ENCODE data around the gene GPR180.

GPR180 gene

DNA sequence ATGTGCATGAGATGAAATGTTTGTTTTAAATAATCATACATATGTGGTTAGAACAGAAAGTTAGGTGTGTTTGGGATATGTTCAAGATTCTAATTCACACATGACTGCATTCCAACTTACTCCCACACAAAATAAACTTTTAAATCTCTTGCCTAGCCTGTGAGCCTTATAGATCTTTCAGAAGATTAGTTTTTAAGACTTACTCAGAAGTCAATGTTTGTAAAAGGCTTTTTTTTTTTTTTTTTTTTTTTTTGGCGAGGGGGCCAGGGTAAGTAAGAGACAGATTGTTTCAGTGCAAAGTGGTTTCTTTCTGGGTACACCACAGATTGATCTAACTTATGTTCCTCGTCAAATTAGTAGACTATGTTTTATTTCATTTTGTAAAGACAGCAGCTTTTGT lies 39.1 kb downstream of the GPR180 start:
- in situ Hi-C loops (cut with MboI; ENCODE audit: low sequenced_read_pairs) = no loop called here

DNA sequence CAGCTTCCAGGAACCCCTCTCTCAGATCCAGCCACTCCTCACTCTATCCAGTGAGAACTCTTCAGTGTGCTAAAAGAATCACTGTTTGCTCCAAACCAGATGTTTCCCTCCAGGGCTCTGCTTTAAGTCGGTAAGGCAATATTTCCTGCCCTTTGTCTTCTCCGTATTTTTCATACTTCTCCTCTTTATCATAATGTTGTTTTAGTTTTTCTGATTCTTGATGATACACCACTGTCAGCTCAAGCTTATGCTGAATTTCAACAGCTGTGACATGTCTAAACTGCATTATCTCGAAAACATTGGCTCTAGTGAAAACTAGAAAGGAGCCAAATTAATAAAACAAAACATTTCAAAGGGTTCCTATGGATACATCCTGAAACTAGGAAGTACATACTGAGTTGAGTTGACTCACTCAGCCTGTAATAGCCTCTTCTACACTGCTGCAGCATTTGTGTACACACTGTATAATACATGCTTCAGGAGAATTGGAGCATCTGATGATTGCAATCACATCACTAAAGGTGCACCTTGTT lies 39.8 kb downstream of the GPR180 start:
- in situ Hi-C loops (cut with MboI; ENCODE audit: low sequenced_read_pairs) = no loop called here

DNA sequence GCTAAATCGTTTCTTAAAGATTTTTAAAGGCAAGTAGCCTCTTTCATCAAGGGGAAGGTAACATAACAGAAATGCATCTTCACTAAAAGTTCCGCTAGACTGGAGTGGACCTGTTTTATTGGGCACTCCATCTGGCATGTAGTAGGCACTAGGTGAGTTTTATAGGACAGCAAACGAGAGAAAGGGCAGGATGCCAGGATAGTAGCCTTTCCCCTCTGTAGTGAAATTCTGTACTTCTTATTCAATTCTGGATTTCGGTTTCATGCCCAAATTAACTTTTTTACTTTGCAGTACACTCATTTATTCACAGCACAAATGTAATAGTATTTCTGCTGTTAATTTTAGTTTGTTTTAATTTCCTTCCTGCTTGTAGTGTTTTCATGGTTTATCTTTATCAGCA lies 45.2 kb downstream of the GPR180 start:
- in situ Hi-C loops (cut with MboI; ENCODE audit: low sequenced_read_pairs) = no loop called here

DNA sequence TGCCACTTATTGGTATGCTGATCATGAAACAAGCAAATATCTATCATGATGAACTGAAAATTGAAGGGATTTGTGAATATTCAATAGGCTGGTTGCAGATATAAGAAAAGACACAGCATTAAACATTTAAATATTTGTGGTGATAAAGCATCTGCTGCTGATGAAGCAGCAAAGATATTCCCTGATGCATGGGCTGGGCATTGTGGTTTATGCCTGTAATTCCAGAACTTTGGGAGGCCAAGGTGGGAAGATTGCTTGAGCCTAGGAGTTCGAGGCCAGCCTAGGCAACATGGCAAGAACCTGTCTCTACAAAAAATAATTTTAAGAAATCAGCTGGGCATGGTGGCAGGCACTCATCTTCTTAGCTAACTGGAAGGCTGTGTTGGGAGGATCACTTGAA lies 54.5 kb downstream of the GPR180 start:
- in situ Hi-C loops (cut with MboI; ENCODE audit: low sequenced_read_pairs) = no loop called here

DNA sequence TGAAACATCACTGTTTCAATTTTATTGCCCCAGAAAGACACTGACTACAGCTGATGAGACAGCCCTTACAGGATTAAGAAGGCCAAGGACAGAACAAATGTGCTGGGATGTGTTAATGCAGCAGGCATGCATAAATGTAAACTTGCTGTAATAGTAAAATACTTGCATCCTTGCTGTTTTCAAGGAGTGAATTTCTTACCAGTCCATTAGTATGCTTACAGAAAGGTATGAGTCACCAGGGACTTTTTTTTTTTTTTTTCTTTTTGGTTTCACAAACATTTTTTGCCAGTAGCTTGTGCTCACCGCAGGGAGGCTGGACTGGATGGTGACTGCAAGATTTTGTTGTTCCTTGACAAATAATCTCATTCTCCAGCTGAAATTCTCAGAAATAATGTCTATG lies 55.1 kb downstream of the GPR180 start:
- in situ Hi-C loops (cut with MboI; ENCODE audit: low sequenced_read_pairs) = no loop called here

DNA sequence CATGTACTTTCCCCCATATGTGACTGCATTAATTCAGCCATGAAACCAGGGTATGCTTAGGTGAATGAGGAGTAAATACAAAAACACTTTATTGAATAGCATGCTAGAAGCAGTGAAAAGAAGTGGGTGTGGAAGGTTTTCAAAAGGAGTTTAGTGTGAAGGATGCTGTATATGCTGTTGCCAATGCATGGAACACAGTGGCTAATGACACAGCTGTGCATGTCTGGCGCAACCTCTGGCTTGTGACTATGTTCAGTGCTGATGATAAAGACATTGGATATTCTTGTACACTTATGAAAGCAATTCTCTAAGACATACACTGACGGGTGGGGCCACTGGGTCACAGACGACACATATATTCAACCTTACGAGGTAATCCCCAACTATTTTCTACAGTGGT lies 55.5 kb downstream of the GPR180 start:
- in situ Hi-C loops (cut with MboI; ENCODE audit: low sequenced_read_pairs) = no loop called here

DNA sequence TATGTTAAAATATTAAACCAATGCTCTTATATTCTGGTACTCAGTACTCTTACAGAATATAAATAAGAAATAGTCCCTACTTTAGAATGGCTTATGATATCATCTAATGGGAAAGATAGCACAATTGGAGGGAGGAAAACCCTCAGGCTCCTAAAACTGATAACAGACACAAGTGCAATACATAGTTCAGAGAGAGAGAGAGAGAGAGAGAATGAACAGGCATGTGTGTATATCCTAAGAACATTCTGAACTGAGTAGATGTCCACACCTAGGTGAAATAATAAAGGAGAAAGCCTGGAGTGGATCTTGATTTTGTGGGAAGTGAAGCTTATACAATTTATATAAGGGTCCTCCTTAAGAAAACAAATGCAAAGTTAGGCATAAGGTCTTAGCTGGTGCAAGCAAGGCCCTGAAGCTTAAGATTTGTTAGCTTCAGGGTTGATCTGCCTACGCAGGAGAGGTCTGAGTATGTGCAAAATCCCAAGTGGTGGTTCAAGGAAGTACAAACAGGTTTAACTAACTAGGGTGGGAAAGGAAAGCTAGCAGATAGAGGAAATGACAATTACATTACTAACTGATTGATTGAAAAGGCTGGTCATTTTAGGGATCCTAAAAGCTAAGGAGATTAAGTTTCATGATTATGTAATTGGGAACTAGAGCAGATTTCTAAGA lies 57.4 kb downstream of the GPR180 start:
- in situ Hi-C loops (cut with MboI; ENCODE audit: low sequenced_read_pairs) = no loop called here

DNA sequence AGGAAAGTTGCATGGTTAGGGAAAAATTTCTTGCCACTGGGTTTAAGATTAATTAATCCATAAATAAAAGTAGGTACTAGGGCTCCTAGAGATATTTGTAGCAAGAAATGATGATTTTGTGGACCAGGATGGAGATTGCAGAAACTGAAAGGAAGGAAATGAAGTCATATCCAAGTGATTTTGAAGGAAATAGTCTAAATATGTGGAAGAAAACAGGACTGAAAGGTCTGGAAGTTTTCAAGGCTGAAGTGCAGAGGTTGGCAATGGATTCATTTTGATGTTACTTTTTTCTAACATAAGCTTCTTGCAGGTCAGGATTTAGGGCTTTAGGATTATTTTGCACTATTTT lies 57.9 kb downstream of the GPR180 start:
- in situ Hi-C loops (cut with MboI; ENCODE audit: low sequenced_read_pairs) = no loop called here

DNA sequence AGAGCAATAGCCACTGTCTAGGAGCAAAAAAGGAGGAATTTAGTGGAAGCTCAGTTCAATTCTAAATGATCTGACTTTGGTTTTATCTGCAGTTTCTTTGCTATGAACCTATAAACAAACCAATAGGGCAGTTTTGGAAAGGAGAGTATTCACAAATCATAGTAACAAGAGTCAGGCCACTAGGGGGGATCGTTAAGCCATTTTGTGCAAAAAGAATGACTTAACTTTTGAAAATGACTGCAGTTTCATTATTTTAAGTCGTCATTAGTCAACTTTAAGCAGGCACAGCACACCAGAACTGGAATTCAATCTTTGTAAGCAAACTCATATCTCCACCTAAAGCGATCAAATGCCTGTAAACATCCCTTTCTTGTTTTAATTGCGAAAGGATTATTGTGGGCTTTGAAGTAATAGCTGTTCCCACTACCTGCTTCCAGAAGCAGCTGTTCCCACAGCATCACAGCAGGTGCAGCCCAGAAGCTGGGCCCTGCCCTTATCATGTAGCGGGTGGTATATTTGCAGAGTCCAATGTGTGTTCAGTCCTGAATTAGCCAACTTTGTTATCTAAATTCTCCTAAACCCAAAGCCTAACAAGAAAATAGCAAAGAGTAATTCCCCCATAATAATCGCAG lies 59.2 kb downstream of the GPR180 start:
- in situ Hi-C loops (cut with MboI; ENCODE audit: low sequenced_read_pairs) = no loop called here

DNA sequence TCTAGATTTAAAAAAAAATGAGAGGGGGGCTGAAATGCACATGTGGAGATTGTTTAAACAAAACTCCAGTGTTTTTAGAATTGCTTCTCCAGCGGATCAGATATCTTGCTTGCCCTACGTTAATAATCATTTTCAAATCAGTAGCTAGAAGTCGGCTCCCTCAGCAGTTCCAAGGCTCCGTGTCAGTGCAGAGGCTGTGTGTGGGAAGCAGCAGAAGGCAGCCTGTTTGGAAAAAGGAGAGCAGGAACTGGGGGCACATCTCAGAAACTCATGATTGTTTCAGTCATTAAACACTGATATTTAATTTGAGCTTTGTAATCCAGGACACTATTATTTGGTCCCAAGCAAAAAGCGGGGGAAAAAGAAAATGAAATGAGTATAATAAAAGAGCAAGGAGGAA lies 59.7 kb downstream of the GPR180 start:
- in situ Hi-C loops (cut with MboI; ENCODE audit: low sequenced_read_pairs) = no loop called here

DNA sequence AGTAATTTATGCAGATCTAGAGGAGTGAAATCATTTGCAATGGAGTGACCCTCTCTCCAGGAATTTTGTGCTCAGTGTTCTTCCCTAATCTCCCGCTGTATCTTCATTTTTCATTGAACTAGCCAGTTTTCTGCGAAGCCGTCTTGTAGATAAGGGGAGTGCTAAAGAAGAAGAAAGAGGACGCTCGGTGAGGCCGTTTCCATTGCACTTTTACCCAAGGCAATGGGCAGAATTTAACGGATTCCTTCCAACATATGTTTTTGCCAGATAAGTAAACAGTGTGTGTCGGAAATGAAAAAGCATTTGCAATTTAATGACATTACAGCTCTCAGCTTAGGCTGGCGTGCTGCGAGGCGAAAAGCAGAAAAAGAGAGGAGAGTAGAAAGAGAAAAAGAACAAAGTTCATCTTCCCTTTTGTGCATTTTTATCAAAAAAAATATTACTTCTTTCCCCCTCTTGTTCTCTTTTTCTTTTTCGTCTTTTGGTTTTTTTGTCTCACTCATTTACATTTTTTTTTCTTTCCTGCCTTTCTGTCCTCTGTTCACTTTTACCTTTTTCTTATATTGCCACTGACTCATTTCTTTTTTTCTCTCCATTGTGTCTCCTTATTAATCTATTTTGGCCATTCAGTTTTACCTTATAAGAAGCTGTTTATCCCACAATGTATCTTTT lies 60.8 kb downstream of the GPR180 start:
- in situ Hi-C loops (cut with MboI; ENCODE audit: low sequenced_read_pairs) = no loop called here

DNA sequence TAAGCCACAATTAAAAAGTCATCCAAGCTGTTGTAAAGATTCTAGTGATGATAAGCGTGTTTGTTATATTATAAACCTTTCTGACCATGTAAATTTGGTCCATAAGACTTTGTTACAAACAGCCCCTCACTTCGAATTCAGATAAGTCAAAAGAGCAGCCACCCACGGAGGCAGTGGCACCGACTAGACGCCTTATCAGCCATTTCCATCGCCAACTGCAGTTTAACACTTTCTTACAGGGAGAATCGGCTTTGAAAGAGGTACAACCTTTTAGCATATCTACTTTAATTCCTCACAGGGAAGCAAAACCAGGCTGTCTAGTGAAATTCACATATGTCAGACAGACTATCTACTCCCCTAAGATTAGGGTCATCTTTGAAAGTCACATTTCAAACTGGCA lies 63.2 kb downstream of the GPR180 start:
- in situ Hi-C loops (cut with MboI; ENCODE audit: low sequenced_read_pairs) = no loop called here

DNA sequence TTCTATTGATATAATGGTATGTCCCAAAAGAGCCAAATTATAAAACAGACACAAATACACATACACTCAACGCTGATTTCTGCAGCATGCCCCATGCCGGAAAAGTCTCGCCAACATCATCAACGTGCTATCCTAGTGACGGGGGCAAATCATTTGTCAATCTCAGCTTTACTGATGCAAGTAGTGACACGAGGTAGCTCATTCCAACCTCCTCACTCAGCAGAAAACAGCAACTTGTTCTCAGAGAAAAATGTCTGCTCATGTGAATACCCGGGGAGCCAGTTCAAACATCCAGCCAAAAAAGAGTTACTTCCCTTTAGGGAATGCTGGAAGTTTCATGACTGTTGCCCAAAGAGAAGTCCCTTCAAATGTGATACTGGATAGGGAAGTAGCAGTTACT lies 64.4 kb downstream of the GPR180 start:
- in situ Hi-C loops (cut with MboI; ENCODE audit: low sequenced_read_pairs) = no loop called here

DNA sequence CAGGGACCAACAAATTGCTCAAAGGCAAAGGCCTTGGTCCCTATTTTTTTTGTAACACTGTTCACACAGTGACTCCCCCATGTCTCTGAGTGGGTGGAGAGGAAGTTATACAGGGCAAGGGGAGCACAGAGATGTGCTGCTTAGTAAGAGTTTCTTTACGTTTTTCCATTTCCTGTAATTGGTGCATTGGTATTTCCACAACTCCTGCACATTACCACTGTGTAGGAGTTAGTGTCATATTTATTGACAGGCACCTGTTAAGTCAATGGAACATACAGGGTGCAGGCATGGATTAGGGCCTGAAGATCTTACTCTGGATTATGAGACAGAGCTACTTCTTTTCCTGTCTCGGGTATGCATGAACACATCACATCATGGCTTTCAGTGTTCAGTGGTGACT lies 65.5 kb downstream of the GPR180 start:
- in situ Hi-C loops (cut with MboI; ENCODE audit: low sequenced_read_pairs) = no loop called here

DNA sequence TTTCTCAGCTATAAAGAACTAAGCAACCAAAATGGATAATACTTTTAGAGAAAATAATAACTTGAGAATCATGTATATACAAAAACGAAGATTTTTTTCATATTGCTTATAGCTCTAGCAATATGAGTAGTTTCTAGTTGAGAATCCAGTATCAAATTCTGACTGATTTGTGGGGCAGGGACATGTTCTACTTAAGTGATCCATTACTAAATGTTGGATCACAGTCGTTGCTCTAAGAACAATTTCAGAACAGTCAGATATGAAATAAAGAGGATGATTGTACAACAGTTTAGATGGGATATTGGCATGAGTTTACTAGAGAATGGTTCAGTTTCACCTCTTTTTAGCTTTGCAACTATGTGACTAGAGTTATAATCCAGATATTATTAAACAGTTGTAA lies 70.7 kb downstream of the GPR180 start:
- in situ Hi-C loops (cut with MboI; ENCODE audit: low sequenced_read_pairs) = no loop called here

DNA sequence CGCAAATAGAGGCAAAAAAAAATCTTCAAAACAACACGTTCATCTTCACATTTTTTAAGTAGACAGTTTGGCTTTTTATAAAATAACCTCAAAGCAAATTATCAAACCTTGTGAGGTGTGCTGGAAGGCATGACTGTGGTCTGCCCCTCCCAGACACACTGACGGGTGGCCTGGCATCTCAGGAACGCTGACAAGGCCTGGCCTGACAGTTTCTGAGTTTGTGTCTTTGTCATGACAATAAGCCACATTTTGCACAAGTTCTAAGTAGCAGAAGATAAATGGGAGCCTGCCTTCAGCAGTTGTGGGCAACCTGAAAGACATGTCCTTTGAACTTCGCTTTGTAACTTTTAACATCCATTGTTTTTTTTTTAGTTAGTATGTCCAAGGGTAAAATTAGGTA lies 72.2 kb downstream of the GPR180 start:
- in situ Hi-C loops (cut with MboI; ENCODE audit: low sequenced_read_pairs) = no loop called here

DNA sequence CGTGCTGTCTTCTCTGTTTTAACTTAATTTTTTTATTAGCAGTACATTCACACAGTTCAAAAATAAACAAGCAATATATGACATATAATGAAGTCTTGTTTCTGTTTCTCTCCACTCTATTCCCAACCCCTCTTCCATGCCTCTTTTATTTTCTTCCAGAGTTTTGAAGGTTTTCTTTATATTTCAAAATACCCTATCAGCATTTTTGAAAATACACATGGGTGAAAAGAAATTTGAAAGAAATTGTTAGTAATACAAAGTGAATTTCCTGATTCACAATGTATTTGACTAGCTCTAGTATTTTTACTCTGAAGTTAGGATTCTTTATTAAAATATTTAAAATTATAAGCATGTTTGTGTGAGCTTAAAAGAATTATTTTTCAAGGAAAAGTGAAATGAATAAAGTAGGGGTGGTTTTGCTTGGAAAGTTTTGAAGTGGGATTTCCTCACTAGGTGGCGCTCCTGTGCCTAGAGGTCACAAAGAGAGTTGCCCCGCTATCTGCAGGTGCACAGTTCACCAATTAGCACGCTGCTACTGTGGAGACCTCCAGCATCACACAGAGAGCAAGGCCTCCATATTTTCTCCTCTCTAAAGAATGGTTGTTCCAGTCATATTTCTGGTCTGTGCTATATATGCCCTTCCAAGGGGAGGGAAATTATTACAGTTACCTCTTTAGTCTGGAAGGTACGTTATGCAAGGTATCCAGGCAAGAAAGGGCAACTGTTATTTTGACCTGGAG lies 73.1 kb downstream of the GPR180 start:
- in situ Hi-C loops (cut with MboI; ENCODE audit: low sequenced_read_pairs) = loop anchor here (25.0 kb wide), 1 partner anchor 738 kb away; no protein-coding TSS in a partner anchor

DNA sequence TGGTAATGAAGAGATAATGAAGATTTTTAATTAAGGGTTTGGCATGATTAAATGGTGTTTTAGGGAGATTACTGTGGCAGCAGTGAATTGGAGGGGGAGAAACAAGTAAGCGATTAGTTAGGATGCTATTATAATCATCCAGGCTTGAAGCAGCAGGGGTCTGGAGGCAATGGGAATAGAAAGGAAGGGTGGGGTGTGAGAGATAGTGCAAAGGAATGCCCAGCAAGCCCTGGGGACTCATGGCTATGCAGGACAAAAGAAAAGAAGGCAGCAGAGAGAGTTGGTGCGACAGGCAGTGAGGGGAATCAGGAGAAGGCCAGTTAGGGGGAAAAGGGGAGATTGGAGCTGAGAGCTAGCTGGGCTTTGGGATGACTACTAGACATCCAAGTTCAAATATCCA lies 76.1 kb downstream of the GPR180 start:
- in situ Hi-C loops (cut with MboI; ENCODE audit: low sequenced_read_pairs) = loop anchor here (25.0 kb wide), 1 partner anchor 735 kb away; no protein-coding TSS in a partner anchor

DNA sequence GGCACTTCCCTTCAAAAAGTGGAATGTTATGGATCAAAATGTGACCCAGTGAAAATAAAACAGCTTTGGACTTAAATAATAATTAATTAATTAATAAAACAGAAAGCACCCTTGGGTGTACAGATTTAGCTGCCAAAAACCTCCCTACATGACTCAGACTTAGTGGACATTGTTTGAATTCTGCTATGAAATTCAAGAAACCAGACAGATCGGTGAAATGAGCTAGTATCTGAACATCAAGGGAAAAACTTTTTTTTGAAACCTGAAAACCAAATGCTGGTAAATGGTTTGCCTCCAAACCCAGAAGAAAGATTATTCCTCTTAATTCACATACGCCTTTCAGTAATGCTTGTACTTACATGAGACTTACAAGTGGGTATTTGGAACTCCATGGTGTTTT lies 77.2 kb downstream of the GPR180 start:
- in situ Hi-C loops (cut with MboI; ENCODE audit: low sequenced_read_pairs) = loop anchor here (25.0 kb wide), 1 partner anchor 733 kb away; no protein-coding TSS in a partner anchor

DNA sequence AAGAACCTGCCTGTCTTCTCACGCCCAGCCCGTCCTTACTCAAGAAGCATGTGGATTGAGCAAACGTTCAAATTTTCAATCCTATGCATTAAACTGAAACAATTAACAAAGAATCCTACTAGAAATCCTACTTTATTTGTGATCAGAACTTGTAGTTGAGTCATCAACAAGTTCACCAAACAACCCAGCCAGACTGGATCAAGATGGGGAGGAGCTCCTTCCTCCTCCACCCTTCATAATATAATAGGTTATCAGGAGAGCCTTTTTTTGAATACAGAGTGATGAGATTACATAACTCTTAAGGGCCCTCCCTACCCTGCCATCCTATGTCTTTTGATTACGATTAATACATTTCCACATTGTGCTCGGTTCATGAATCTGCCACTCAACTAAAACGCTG lies 78.0 kb downstream of the GPR180 start:
- in situ Hi-C loops (cut with MboI; ENCODE audit: low sequenced_read_pairs) = loop anchor here (25.0 kb wide), 1 partner anchor 733 kb away; no protein-coding TSS in a partner anchor

DNA sequence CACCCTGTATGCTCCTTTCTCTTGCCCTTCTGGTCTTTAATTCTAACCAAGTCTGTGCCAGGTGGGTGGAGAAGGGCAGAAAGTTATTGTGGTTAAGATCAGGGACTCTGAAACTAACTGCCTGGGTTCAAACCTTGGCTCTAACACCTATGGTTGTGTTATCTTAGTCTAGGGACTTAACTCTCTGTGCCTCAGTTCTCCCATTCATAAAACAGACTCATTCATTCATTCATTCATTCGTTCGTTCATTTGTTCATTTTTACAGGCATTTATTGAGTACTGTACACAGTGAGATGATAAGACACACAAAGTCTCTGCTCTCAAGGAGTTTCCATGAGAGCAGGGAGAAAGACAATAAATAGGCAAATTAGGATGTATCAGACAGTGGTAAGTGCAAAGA lies 80.6 kb downstream of the GPR180 start:
- in situ Hi-C loops (cut with MboI; ENCODE audit: low sequenced_read_pairs) = loop anchor here (25.0 kb wide), 1 partner anchor 730 kb away; no protein-coding TSS in a partner anchor
